ENCODE results near the gene CLDN18. TPM values are rescaled to one million over a fixed set of nuclear protein-coding genes. Genes with fewer than 3 reads are reported as not detected.

CLDN18 gene
- total RNA-seq, 1 donor from 2014 or later = not detected

- no peaks in the 10 kb centered on the region for H3K27me3 ChIP-seq (ENCODE audit: control insufficient read depth, insufficient read depth, low read length)
- no peak overlapping the region for H3K4me3 ChIP-seq (ENCODE audit: low read depth, low read length)
- no peak for DNase-seq (ENCODE audit: low read depth)
- TF ChIP-seq, protein P1, sequence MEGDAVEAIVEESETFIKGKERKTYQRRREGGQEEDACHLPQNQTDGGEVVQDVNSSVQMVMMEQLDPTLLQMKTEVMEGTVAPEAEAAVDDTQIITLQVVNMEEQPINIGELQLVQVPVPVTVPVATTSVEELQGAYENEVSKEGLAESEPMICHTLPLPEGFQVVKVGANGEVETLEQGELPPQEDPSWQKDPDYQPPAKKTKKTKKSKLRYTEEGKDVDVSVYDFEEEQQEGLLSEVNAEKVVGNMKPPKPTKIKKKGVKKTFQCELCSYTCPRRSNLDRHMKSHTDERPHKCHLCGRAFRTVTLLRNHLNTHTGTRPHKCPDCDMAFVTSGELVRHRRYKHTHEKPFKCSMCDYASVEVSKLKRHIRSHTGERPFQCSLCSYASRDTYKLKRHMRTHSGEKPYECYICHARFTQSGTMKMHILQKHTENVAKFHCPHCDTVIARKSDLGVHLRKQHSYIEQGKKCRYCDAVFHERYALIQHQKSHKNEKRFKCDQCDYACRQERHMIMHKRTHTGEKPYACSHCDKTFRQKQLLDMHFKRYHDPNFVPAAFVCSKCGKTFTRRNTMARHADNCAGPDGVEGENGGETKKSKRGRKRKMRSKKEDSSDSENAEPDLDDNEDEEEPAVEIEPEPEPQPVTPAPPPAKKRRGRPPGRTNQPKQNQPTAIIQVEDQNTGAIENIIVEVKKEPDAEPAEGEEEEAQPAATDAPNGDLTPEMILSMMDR (IDR thresholded peaks at IDR 0.05; ENCODE audit: insufficient read depth, low read length, poor library complexity, severe bottlenecking) = no peak
- H3K36me3 ChIP-seq (ENCODE audit: control insufficient read depth, insufficient read depth, low read length) = no peaks in the 10 kb centered on the region
Observed at GRCh38 chr3:138027821-138028220, 17.9 kb downstream of the CLDN18 start.

- H3K36me3 ChIP-seq (ENCODE audit: control insufficient read depth, insufficient read depth, low read length) = no peaks in the 10 kb centered on the region
- H3K4me3 ChIP-seq (ENCODE audit: low read depth, low read length) = no peak overlapping the region
- DNase-seq (ENCODE audit: low read depth) = no peak
- TF ChIP-seq, protein P1 (IDR thresholded peaks at IDR 0.05; ENCODE audit: insufficient read depth, low read length, poor library complexity, severe bottlenecking) = no peak
- no peaks in the 10 kb centered on the region for H3K27me3 ChIP-seq (ENCODE audit: control insufficient read depth, insufficient read depth, low read length)
Observed at GRCh38 chr3:138030734-138031280, 20.8 kb downstream of the CLDN18 start.

- H3K36me3 ChIP-seq (ENCODE audit: control insufficient read depth, insufficient read depth, low read length) = no peaks in the 10 kb centered on the region
- TF ChIP-seq, protein P1 (IDR thresholded peaks at IDR 0.05; ENCODE audit: insufficient read depth, low read length, poor library complexity, severe bottlenecking) = no peak
- no peaks in the 10 kb centered on the region for H3K27me3 ChIP-seq (ENCODE audit: control insufficient read depth, insufficient read depth, low read length)
- DNase-seq (ENCODE audit: low read depth) = no peak
- H3K4me3 ChIP-seq (ENCODE audit: low read depth, low read length) = no peak overlapping the region
Observed at GRCh38 chr3:138031536-138031935, 21.6 kb downstream of the CLDN18 start.

GRCh38 chr3:138032567-138032966 is 22.6 kb downstream of the CLDN18 start:
- no peak for DNase-seq (ENCODE audit: low read depth)
- Histone ChIP-seq H3K27me3 (ENCODE audit: control insufficient read depth, insufficient read depth, low read length) (no peaks in the 10 kb centered on the region), H3K36me3 (ENCODE audit: control insufficient read depth, insufficient read depth, low read length) (no peaks in the 10 kb centered on the region), H3K4me3 (ENCODE audit: low read depth, low read length) (no peak overlapping the region)
- TF ChIP-seq, protein P1 (IDR thresholded peaks at IDR 0.05; ENCODE audit: insufficient read depth, low read length, poor library complexity, severe bottlenecking) = no peak

- H3K4me3 ChIP-seq (ENCODE audit: low read depth, low read length) = no peak overlapping the region
- DNase-seq (ENCODE audit: low read depth) = no peak
- no peaks in the 10 kb centered on the region for H3K27me3 ChIP-seq (ENCODE audit: control insufficient read depth, insufficient read depth, low read length)
- TF ChIP-seq, protein P1 (IDR thresholded peaks at IDR 0.05; ENCODE audit: insufficient read depth, low read length, poor library complexity, severe bottlenecking) = no peak
- no peaks in the 10 kb centered on the region for H3K36me3 ChIP-seq (ENCODE audit: control insufficient read depth, insufficient read depth, low read length)
Observed at GRCh38 chr3:138033202-138033691, 23.3 kb downstream of the CLDN18 start.

DNA sequence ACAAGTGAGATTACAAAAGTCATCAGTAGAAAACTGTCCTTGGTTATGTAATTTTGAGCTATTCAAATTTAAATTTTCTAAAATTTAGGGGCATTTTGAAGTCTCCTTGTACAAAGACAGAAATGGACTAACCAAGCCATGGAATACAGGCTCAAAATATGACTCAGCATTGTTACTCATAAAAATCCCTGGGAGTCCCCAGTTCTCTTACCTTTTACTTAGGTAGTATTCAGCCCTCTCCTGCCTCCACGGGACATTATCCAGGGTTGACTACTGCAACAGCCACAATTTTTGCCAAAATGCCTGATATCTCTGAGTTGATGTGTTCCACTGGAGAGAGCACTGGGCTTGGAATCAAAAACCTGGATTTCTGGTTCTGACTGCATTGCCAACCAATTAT is 25.0 kb downstream of the CLDN18 start:
- H3K27me3 ChIP-seq (ENCODE audit: control insufficient read depth, insufficient read depth, low read length) = no peaks in the 10 kb centered on the region
- no peak for DNase-seq (ENCODE audit: low read depth)
- TF ChIP-seq, protein P1 (IDR thresholded peaks at IDR 0.05; ENCODE audit: insufficient read depth, low read length, poor library complexity, severe bottlenecking) = no peak
- H3K36me3 ChIP-seq (ENCODE audit: control insufficient read depth, insufficient read depth, low read length) = no peaks in the 10 kb centered on the region
- no peak overlapping the region for H3K4me3 ChIP-seq (ENCODE audit: low read depth, low read length)

Measured in kidney epithelial cell (primary cell).